Erythroblast (primary cell): ENCODE results near the gene RALGPS1.

Experiments
- GATA1 ChIP-seq: IDR thresholded peaks from 2 replicates; pipeline ENCODE4 v1.6.1; 2011; ENCODE audit warnings: low read depth, mild to moderate bottlenecking, control low read depth, low read length, moderate library complexity
- POLR2A ChIP-seq: IDR thresholded peaks from 2 replicates; pipeline ENCODE4 v1.6.1; 2011; ENCODE audit warnings: mild to moderate bottlenecking, low read length

DNA sequence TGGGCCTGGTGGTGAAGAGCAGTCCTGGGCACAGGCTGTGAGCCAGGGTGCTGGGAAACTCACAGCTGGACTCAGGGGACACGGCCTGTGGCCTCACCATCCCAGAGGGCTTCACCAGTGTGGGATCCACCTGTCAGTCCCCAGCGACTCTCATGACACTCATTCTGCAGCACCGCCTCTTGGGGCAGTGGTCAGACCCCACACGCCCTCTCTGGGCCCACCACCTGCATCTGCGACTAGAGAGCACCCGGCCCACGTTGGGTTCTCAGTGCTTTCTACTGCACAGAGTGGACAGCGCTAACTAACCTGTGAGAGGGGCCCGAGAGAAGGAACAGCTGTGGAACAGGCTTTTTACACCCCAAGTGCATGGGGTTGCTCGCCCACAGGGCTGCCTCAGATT, 304.2 kb downstream of the RALGPS1 start:
- TF ChIP-seq POLR2A (no peak), GATA1 (no peak)
